GM12878 (cell line): ENCODE data around the gene GNPTAB.

ENCODE experiments used
- CBX3 ChIP-seq: fragments of 200-600 bp; sonication (generic); IDR thresholded peaks from 2 replicates; pipeline ENCODE4 v1.6.1; 2016; ENCODE audit warnings: low read depth, borderline replicate concordance
- CREB1 ChIP-seq: IDR thresholded peaks from 2 replicates; pipeline ENCODE4 v1.6.1; 2012; ENCODE audit warnings: low read depth, mild to moderate bottlenecking, inconsistent platforms
- ESRRA ChIP-seq: IDR thresholded peaks from 2 replicates; pipeline ENCODE4 v1.6.1; 2012; ENCODE audit warnings: mild to moderate bottlenecking, low read length, improper control_type of control experiment
- IKZF1 ChIP-seq: fragments of 450-650 bp; conservative IDR thresholded peaks from 2 replicates; pipeline ENCODE4 v1.6.1; 2017; ENCODE audit warnings: antibody characterized with exemption, mild to moderate bottlenecking
- JUND ChIP-seq: IDR thresholded peaks from 2 replicates; pipeline ENCODE4 v1.6.1; 2012; ENCODE audit warnings: low read depth, mild to moderate bottlenecking, low read length, improper control_type of control experiment, moderate library complexity
- MAX ChIP-seq: IDR thresholded peaks from 2 replicates; pipeline ENCODE4 v1.6.1; 2012; ENCODE audit warnings: low read depth, low read length, improper control_type of control experiment
- POLR2AphosphoS5 ChIP-seq: IDR thresholded peaks from 2 replicates; pipeline ENCODE4 v1.6.1; 2011; ENCODE audit warnings: mild to moderate bottlenecking, low read length, inconsistent platforms
- RCOR1 ChIP-seq: conservative IDR thresholded peaks from 2 replicates; pipeline ENCODE4 v1.6.1; 2012; ENCODE audit warnings: low read depth, low read length, improper control_type of control experiment
- SIN3A ChIP-seq: IDR thresholded peaks from 2 replicates; pipeline ENCODE4 v1.6.1; 2012; ENCODE audit warnings: low read depth, low read length, improper control_type of control experiment
- SMARCA5 ChIP-seq: fragments of 450-650 bp; IDR thresholded peaks from 2 replicates; pipeline ENCODE4 v1.6.1; 2017; ENCODE audit warnings: mild to moderate bottlenecking
- SP1 ChIP-seq: IDR thresholded peaks from one replicate; pipeline ENCODE4 v1.6.1; 2011; ENCODE audit warnings: low read depth, low read length
- ZNF217 ChIP-seq: fragments of 450-650 bp; IDR thresholded peaks from 2 replicates; pipeline ENCODE4 v1.6.1; 2017; ENCODE audit warnings: antibody characterized with exemption, mild to moderate bottlenecking
- TF ChIP-seq, protein P1 (sequence below), 3 experiments: IDR thresholded peaks in 2 of 3; conservative IDR thresholded peaks in 1 of 3; 2 replicates each; pipeline ENCODE4 v1.5.1; 2011; ENCODE audit warnings: low read depth in 3 of 3, low read length in 3 of 3, mild to moderate bottlenecking in 3 of 3, control low read depth in 2 of 3, moderate library complexity in 2 of 3, inconsistent platforms in 1 of 3, mixed read lengths in 1 of 3; ENCODE audit not compliant: control insufficient read depth in 2 of 3, insufficient read depth in 1 of 3; ENCODE audit errors: extremely low read depth in 1 of 3
- TF ChIP-seq, protein P2 (sequence below): IDR thresholded peaks from 2 replicates; pipeline ENCODE4 v1.6.1; 2012; ENCODE audit warnings: low read depth, low read length, improper control_type of control experiment

DNA sequence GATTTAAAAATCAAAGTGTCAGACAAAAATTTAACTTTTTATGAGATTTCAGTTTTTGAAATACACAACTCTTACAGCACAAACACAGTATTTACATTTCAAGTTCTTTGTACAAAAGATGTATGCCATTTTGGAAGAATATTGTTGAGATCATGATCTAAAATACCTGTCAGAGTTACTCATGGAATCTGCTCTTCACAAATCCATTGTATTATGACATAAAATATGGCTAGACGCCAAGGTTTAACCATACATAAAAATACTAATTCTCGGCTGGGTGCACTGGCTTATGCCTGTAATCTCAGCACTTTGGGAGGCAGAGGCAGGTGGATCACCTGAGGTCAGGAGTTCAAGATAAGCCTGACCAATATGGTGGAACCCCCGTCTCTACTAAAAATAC lies 85.3 kb downstream of the GNPTAB start:
- TF ChIP-seq POLR2AphosphoS5 (no peak), JUND (no peak), MAX (no peak), SIN3A (no peak), CREB1 (no peak), SMARCA5 (no peak), ESRRA (no peak), IKZF1 (no peak), RCOR1 (no peak), CBX3 (no peak), ZNF217 (no peak), SP1 (no peak)
- TF ChIP-seq, protein P1, sequence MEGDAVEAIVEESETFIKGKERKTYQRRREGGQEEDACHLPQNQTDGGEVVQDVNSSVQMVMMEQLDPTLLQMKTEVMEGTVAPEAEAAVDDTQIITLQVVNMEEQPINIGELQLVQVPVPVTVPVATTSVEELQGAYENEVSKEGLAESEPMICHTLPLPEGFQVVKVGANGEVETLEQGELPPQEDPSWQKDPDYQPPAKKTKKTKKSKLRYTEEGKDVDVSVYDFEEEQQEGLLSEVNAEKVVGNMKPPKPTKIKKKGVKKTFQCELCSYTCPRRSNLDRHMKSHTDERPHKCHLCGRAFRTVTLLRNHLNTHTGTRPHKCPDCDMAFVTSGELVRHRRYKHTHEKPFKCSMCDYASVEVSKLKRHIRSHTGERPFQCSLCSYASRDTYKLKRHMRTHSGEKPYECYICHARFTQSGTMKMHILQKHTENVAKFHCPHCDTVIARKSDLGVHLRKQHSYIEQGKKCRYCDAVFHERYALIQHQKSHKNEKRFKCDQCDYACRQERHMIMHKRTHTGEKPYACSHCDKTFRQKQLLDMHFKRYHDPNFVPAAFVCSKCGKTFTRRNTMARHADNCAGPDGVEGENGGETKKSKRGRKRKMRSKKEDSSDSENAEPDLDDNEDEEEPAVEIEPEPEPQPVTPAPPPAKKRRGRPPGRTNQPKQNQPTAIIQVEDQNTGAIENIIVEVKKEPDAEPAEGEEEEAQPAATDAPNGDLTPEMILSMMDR (IDR thresholded peaks at IDR 0.05 in 2 of 3, conservative IDR thresholded peaks at IDR 0.05 in 1 of 3; ENCODE audit: control insufficient read depth in 2 of 3, extremely low read depth in 1 of 3, insufficient read depth in 1 of 3, low read depth in 3 of 3, low read length in 3 of 3): no peak
- TF ChIP-seq, protein P2, sequence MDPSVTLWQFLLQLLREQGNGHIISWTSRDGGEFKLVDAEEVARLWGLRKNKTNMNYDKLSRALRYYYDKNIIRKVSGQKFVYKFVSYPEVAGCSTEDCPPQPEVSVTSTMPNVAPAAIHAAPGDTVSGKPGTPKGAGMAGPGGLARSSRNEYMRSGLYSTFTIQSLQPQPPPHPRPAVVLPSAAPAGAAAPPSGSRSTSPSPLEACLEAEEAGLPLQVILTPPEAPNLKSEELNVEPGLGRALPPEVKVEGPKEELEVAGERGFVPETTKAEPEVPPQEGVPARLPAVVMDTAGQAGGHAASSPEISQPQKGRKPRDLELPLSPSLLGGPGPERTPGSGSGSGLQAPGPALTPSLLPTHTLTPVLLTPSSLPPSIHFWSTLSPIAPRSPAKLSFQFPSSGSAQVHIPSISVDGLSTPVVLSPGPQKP: no peak
